ENCODE results near the gene EIF4A2.

EIF4A2 gene

GRCh38 chr3:186783058-186783730, at the start of gene EIF4A2:
TSS of gene EIF4A2 (plus strand) at chr3:186783577. CDS start at chr3:186783611, 34 bp downstream.
- DNase-seq (ENCODE audit: insufficient read length, low spot score) (peak; percentile 48), FAIRE-seq (no peak)
- TF ChIP-seq CTCF (IDR thresholded peaks at IDR 0.05; ENCODE audit: insufficient read depth, missing control alignments): no peak

- FAIRE-seq: no peak
- TF ChIP-seq CTCF (IDR thresholded peaks at IDR 0.05; ENCODE audit: insufficient read depth, missing control alignments): no peak
- no peak for DNase-seq (ENCODE audit: insufficient read length, low spot score)
Observed at GRCh38 chr3:186742618-186743380, 40.6 kb upstream of the EIF4A2 start.

GRCh38 chr3:186743666-186744065, 39.7 kb upstream of the EIF4A2 start:
- DNase-seq (ENCODE audit: insufficient read length, low spot score): no peak
- FAIRE-seq: no peak
- TF ChIP-seq CTCF (IDR thresholded peaks at IDR 0.05; ENCODE audit: insufficient read depth, missing control alignments): no peak

- no peak for FAIRE-seq
- TF ChIP-seq CTCF (IDR thresholded peaks at IDR 0.05; ENCODE audit: insufficient read depth, missing control alignments): no peak
- DNase-seq (ENCODE audit: insufficient read length, low spot score): no peak
Observed at GRCh38 chr3:186746008-186746407, 37.4 kb upstream of the EIF4A2 start.

GRCh38 chr3:186750316-186750715, 33.1 kb upstream of the EIF4A2 start:
- DNase-seq (ENCODE audit: insufficient read length, low spot score) (no peak), FAIRE-seq (no peak)
- no peak for TF ChIP-seq CTCF (IDR thresholded peaks at IDR 0.05; ENCODE audit: insufficient read depth, missing control alignments)

GRCh38 chr3:186751480-186751879, 31.9 kb upstream of the EIF4A2 start:
- FAIRE-seq: no peak
- no peak for DNase-seq (ENCODE audit: insufficient read length, low spot score)
- no peak for TF ChIP-seq CTCF (IDR thresholded peaks at IDR 0.05; ENCODE audit: insufficient read depth, missing control alignments)

GRCh38 chr3:186754006-186754405, 29.4 kb upstream of the EIF4A2 start:
- no peak for TF ChIP-seq CTCF (IDR thresholded peaks at IDR 0.05; ENCODE audit: insufficient read depth, missing control alignments)
- FAIRE-seq (no peak), DNase-seq (ENCODE audit: insufficient read length, low spot score) (no peak)
